ENCODE measurements around the gene TNNT1. TPM values are rescaled to one million over a fixed set of nuclear protein-coding genes. Genes with fewer than 3 reads are reported as not detected.

Gene TNNT1
- polyA plus RNA-seq, 2 of the 4 experiments (the other 2 are of a cell fraction) = 140 to 155 TPM

GRCh38 chr19:55088543-55089341, 60.3 kb downstream of the TNNT1 start:
- no peak for FAIRE-seq
- POLR2A ChIA-PET = interaction anchor here (0.7 to 1.0 kb wide), 3 partner anchors 8 to 396 kb away, joined by 3 to 4 read pairs (median 3); partner anchors contain the start of genes NAT14 and PPP1R12C
- H3K4me2 ChIP-seq = no peak overlapping the region

DNA sequence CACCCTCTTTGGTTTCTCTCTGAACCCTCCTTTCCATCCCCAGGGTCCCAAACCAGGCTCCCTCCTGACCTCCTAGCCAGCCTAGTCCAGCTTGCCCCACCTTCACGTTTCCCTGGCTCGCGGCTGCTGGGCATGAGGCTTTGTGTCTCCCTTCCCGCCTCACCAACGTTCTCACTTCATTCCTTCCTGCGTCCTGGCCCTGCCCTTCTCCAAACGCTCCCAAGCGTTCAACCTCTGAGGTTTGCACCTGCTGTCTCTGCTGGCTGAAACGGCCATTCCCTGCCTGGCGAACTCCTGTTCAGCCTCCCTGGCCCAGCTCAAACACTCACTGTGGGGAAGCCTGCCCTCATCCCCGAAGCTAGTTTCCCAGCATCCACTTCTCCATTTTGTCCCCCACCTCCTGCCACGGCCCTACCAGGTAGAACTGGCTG, 61.0 kb downstream of the TNNT1 start:
- no peak for ATAC-seq
- CTCF ChIA-PET = interaction anchor here (0.7 to 7.8 kb wide), 28 partner anchors 8 to 560 kb away, joined by 3 to 110 read pairs (median 4); partner anchors contain the start of genes CCDC106, EPS8L1, PPP1R12C and RDH13
- POLR2A ChIA-PET = interaction anchor here (0.7 to 1.0 kb wide), 3 partner anchors 8 to 397 kb away, joined by 3 to 4 read pairs (median 3); partner anchors contain the start of genes NAT14 and PPP1R12C

More at GRCh38 chr19:55088543-55089341, 60.3 kb downstream of the TNNT1 start:
- WGBS (ENCODE audit: missing lambda C conversion rate) = 53% methylated on average over 11 of the region's 18 CpGs
- H3K4me1 ChIP-seq = no peaks in the 10 kb centered on the region
- H3K9me3 ChIP-seq = no peaks in the 10 kb centered on the region
- no peak overlapping the region for H3K27ac ChIP-seq
- CTCF ChIA-PET = interaction anchor here (0.5 to 7.8 kb wide), 36 partner anchors 8 to 928 kb away, joined by 3 to 110 read pairs (median 4); partner anchors contain the start of genes CCDC106, EPS8L1, PPP1R12C and RDH13
- peak; percentile 52 to 79 for ATAC-seq
- DNase-seq (ENCODE audit: low read depth in 1 of 2, low spot score in 1 of 2) = peak; percentile 71 to 81
- H3K4me3 ChIP-seq = no peak overlapping the region
- TF ChIP-seq, protein P1, sequence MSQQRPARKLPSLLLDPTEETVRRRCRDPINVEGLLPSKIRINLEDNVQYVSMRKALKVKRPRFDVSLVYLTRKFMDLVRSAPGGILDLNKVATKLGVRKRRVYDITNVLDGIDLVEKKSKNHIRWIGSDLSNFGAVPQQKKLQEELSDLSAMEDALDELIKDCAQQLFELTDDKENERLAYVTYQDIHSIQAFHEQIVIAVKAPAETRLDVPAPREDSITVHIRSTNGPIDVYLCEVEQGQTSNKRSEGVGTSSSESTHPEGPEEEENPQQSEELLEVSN (IDR thresholded peaks at IDR 0.05; ENCODE audit: borderline replicate concordance, low read depth) = no peak
- TF ChIP-seq RFX5 (IDR thresholded peaks at IDR 0.05) = no peak
- TF ChIP-seq SREBF2 (IDR thresholded peaks at IDR 0.05) = no peak
- TF ChIP-seq POLR2AphosphoS2 (conservative IDR thresholded peaks at IDR 0.05; ENCODE audit: low read length) = no peak
- peak; percentile 33 to 51; a peak in 3 of 5 replicates for TF ChIP-seq RAD21 (conservative IDR thresholded peaks at IDR 0.05 in 1 of 2, IDR thresholded peaks at IDR 0.05 in 1 of 2)
- peak; percentile 80 for TF ChIP-seq SMC3 (IDR thresholded peaks at IDR 0.05)
- TF ChIP-seq, protein P2, sequence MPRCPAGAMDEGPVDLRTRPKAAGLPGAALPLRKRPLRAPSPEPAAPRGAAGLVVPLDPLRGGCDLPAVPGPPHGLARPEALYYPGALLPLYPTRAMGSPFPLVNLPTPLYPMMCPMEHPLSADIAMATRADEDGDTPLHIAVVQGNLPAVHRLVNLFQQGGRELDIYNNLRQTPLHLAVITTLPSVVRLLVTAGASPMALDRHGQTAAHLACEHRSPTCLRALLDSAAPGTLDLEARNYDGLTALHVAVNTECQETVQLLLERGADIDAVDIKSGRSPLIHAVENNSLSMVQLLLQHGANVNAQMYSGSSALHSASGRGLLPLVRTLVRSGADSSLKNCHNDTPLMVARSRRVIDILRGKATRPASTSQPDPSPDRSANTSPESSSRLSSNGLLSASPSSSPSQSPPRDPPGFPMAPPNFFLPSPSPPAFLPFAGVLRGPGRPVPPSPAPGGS (IDR thresholded peaks at IDR 0.05) = no peak
- no peak for TF ChIP-seq TFCP2L1 (CRISPR knock-in tag; IDR thresholded peaks at IDR 0.05)
- TF ChIP-seq ATOH8 (CRISPR knock-in tag; IDR thresholded peaks at IDR 0.05; ENCODE audit: low read depth) = no peak
- TF ChIP-seq EHF (CRISPR knock-in tag; IDR thresholded peaks at IDR 0.05) = no peak
- TF ChIP-seq CBX8 (IDR thresholded peaks at IDR 0.05) = no peak
- TF ChIP-seq NR3C1 (IDR thresholded peaks at IDR 0.05) = no peak
- TF ChIP-seq ZNF302 (CRISPR knock-in tag; IDR thresholded peaks at IDR 0.05) = no peak
- TF ChIP-seq, protein P3, sequence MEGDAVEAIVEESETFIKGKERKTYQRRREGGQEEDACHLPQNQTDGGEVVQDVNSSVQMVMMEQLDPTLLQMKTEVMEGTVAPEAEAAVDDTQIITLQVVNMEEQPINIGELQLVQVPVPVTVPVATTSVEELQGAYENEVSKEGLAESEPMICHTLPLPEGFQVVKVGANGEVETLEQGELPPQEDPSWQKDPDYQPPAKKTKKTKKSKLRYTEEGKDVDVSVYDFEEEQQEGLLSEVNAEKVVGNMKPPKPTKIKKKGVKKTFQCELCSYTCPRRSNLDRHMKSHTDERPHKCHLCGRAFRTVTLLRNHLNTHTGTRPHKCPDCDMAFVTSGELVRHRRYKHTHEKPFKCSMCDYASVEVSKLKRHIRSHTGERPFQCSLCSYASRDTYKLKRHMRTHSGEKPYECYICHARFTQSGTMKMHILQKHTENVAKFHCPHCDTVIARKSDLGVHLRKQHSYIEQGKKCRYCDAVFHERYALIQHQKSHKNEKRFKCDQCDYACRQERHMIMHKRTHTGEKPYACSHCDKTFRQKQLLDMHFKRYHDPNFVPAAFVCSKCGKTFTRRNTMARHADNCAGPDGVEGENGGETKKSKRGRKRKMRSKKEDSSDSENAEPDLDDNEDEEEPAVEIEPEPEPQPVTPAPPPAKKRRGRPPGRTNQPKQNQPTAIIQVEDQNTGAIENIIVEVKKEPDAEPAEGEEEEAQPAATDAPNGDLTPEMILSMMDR (IDR thresholded peaks at IDR 0.05) = peak; percentile 93
- TF ChIP-seq RCOR1 (IDR thresholded peaks at IDR 0.05; ENCODE audit: low read depth, low read length) = no peak

DNA sequence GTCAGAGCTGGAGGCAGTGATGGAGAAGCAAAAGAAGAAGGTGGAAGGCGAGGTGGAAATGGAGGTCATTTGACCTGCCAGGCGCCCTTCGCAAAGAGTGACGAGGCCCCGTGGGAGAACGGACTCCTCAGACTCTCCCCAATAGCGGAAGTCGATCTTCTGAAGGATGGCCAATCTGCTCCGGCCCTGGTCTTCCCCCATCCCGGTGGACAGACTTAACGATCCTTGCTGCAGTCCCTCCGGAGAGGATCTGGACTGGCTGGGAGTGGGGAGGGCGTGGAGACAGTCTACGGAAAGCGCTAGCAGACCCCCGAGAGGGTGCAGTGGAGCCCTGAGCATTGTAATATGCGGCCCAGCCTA, 61.5 kb downstream of the TNNT1 start:
- H3K4me1 ChIP-seq = no peaks in the 10 kb centered on the region
- ATAC-seq (no peak), FAIRE-seq (no peak), DNase-seq (ENCODE audit: low read depth in 1 of 2, low spot score in 1 of 2) (no peak)
- H3K27ac ChIP-seq = no peak overlapping the region
- no peak overlapping the region for H3K4me3 ChIP-seq
- no peak overlapping the region for H3K4me2 ChIP-seq
- WGBS (ENCODE audit: missing lambda C conversion rate) = 91% methylated on average over 17 of the region's 17 CpGs
- ChIA-PET POLR2A (interaction anchor here (0.7 to 0.8 kb wide), 2 partner anchors 7 to 397 kb away, joined by 3 read pairs; partner anchors contain the start of gene NAT14), CTCF (interaction anchor here (0.9 to 7.8 kb wide), 18 partner anchors 8 to 560 kb away, joined by 3 to 110 read pairs (median 10); partner anchors contain the start of genes CCDC106, EPS8L1, PPP1R12C and RDH13)
- no peaks in the 10 kb centered on the region for H3K9me3 ChIP-seq
- TF ChIP-seq, protein P1 (IDR thresholded peaks at IDR 0.05; ENCODE audit: borderline replicate concordance, low read depth) = no peak
- no peak for TF ChIP-seq RCOR1 (IDR thresholded peaks at IDR 0.05; ENCODE audit: low read depth, low read length)
- TF ChIP-seq, protein P4, sequence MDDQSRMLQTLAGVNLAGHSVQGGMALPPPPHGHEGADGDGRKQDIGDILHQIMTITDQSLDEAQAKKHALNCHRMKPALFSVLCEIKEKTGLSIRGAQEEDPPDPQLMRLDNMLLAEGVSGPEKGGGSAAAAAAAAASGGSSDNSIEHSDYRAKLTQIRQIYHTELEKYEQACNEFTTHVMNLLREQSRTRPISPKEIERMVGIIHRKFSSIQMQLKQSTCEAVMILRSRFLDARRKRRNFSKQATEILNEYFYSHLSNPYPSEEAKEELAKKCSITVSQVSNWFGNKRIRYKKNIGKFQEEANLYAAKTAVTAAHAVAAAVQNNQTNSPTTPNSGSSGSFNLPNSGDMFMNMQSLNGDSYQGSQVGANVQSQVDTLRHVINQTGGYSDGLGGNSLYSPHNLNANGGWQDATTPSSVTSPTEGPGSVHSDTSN (IDR thresholded peaks at IDR 0.05) = no peak
- TF ChIP-seq, protein P2 (IDR thresholded peaks at IDR 0.05) = no peak
- no peak for TF ChIP-seq NR3C1 (IDR thresholded peaks at IDR 0.05)
- TF ChIP-seq MAZ (IDR thresholded peaks at IDR 0.05; ENCODE audit: borderline replicate concordance, low read depth, low read length) = no peak
- TF ChIP-seq HOXA7 (CRISPR knock-in tag; IDR thresholded peaks at IDR 0.05) = no peak
- TF ChIP-seq NPAS2 (CRISPR knock-in tag; IDR thresholded peaks at IDR 0.05; ENCODE audit: borderline replicate concordance) = no peak

More for the DNA sequence above, 61.0 kb downstream of the TNNT1 start:
- TF ChIP-seq HOXB13 (CRISPR knock-in tag; IDR thresholded peaks at IDR 0.05; ENCODE audit: low read depth) = no peak
- no peaks in the 10 kb centered on the region for H3K9me3 ChIP-seq
- no peaks in the 10 kb centered on the region for H3K4me1 ChIP-seq
- no peak overlapping the region for H3K27ac ChIP-seq
- no peak overlapping the region for H3K4me2 ChIP-seq
- 81% methylated on average over 12 of the region's 12 CpGs for WGBS (ENCODE audit: missing lambda C conversion rate)
- H3K4me3 ChIP-seq = no peak overlapping the region
- DNase-seq (ENCODE audit: low read depth in 1 of 2, low spot score in 1 of 2) = no peak
- FAIRE-seq = no peak

Data from A549 (cell line).